MCF 10A (cell line): Measurements from ENCODE around the gene SLC29A3. TPM values are rescaled to one million over a fixed set of nuclear protein-coding genes. Genes with fewer than 3 reads are reported as not detected.

Experiments used
- BruUV-seq: library from RNA; stranded (reverse); fragments of 400-500 nt; replicated peaks from 2 replicates; lab custom pipeline; 2021; lab: Mats Ljungman, UMichigan
- CTCF ChIA-PET: fragments of 300-600 bp; sonication (Branson Sonifier 250); formaldehyde crosslinking; extraction: SDS; loops from one replicate; lab custom pipeline; 2021; ENCODE audit warnings: antibody characterized with exemption, inconsistent platforms; lab: Yijun Ruan, JAX
- POLR2A ChIA-PET: fragments of 300-600, 350-650 bp; sonication (Branson Sonifier 250); formaldehyde crosslinking; extraction: SDS; loops from one replicate; lab custom pipeline; 2020; ENCODE audit warnings: antibody characterized with exemption, inconsistent platforms; lab: Yijun Ruan, JAX
- DNase-seq: peaks from one replicate; pipeline ENCODE4 v3.0.0-alpha.2; 2018; ENCODE audit not compliant: unreplicated experiment
- H3K27ac Mint-ChIP-seq: one replicate; pipeline ENCODE4 v1.8.0; 2022; ENCODE audit warnings: mild to moderate bottlenecking, low read depth, mixed read lengths; ENCODE audit not compliant: unreplicated experiment
- H3K27me3 Mint-ChIP-seq: one replicate; pipeline ENCODE4 v1.8.0; 2022; ENCODE audit warnings: mixed read lengths; ENCODE audit not compliant: insufficient read depth, unreplicated experiment
- H3K36me3 Mint-ChIP-seq: one replicate; pipeline ENCODE4 v1.8.0; 2022; ENCODE audit warnings: mild to moderate bottlenecking, moderate library complexity, mixed read lengths; ENCODE audit not compliant: insufficient read depth, unreplicated experiment
- H3K4me1 Mint-ChIP-seq: one replicate; pipeline ENCODE4 v1.8.0; 2022; ENCODE audit warnings: mixed read lengths; ENCODE audit not compliant: insufficient read depth, unreplicated experiment
- H3K4me3 Mint-ChIP-seq: one replicate; pipeline ENCODE4 v1.8.0; 2022; ENCODE audit warnings: mild to moderate bottlenecking, moderate library complexity, mixed read lengths; ENCODE audit not compliant: unreplicated experiment
- H3K9me3 Mint-ChIP-seq: one replicate; pipeline ENCODE4 v1.8.0; 2022; ENCODE audit warnings: mixed read lengths; ENCODE audit not compliant: unreplicated experiment
- CTCF ChIP-seq: fragments of 200-600 bp; IDR thresholded peaks from one replicate; pipeline ENCODE4 v1.8.0; 2022; ENCODE audit warnings: antibody characterized with exemption, mild to moderate bottlenecking; ENCODE audit not compliant: unreplicated experiment
- intact Hi-C: fragments of 100-400 bp; cut with micrococcal nuclease; formaldehyde crosslinking; loops from 2 replicates; pipeline ENCODE4 v1.14.1; 2022
- total RNA-seq: library from RNA; stranded (reverse); gene quantifications from 2 replicates; pipeline ENCODE4 v1.2.3, GENCODE V29; 2022

The SLC29A3 gene
- total RNA-seq, 1 experiment from 2014 or later: 3.6 TPM

GRCh38 chr10:71278691-71279588, 40.1 kb upstream of the SLC29A3 start:
- Mint-ChIP-seq H3K9me3 (no peaks in the 10 kb centered on the region), H3K4me3 (no peak overlapping the region), H3K36me3 (peaks cover 35% of the 10 kb centered on the region), H3K27me3 (no peaks in the 10 kb centered on the region), H3K27ac (no peak overlapping the region), H3K4me1 (no peaks in the 10 kb centered on the region)
- POLR2A ChIA-PET: no interaction called here
- no peak for TF ChIP-seq CTCF
- intact Hi-C loops: no loop called here
- BruUV-seq: no TSS peak
- no peak for DNase-seq
- CTCF ChIA-PET: interaction anchor here (0.7 to 1.6 kb wide), 4 partner anchors 73 to 374 kb away, joined by 3 to 4 read pairs (median 3); no protein-coding TSS in a partner anchor

GRCh38 chr10:71279590-71280170, 39.4 kb upstream of the SLC29A3 start:
- no peak for TF ChIP-seq CTCF
- CTCF ChIA-PET: interaction anchor here (0.7 to 1.6 kb wide), 2 partner anchors 218 to 354 kb away, joined by 3 to 4 read pairs; no protein-coding TSS in a partner anchor
- Mint-ChIP-seq H3K4me1 (no peaks in the 10 kb centered on the region), H3K9me3 (no peaks in the 10 kb centered on the region), H3K27me3 (no peaks in the 10 kb centered on the region), H3K36me3 (peaks cover 36% of the 10 kb centered on the region), H3K27ac (no peak overlapping the region), H3K4me3 (no peak overlapping the region)
- BruUV-seq: no TSS peak
- intact Hi-C loops: no loop called here
- POLR2A ChIA-PET: no interaction called here
- no peak for DNase-seq

- intact Hi-C loops: no loop called here
- no peak overlapping the region for H3K4me3 Mint-ChIP-seq
- CTCF ChIA-PET: interaction anchor here (0.6 kb wide), 1 partner anchor 355 kb away, joined by 3 read pairs; no protein-coding TSS in a partner anchor
- peak overlapping the region; percentile 61 for H3K27ac Mint-ChIP-seq
- peaks cover 37% of the 10 kb centered on the region for H3K36me3 Mint-ChIP-seq
- no peak for TF ChIP-seq CTCF
- POLR2A ChIA-PET: interaction anchor here (0.9 kb wide), 1 partner anchor 63 kb away, joined by 3 read pairs; no protein-coding TSS in a partner anchor
- no peaks in the 10 kb centered on the region for H3K4me1 Mint-ChIP-seq
- no peaks in the 10 kb centered on the region for H3K27me3 Mint-ChIP-seq
- BruUV-seq: no TSS peak
- DNase-seq: no peak
- H3K9me3 Mint-ChIP-seq: no peaks in the 10 kb centered on the region
These were observed 38.8 kb upstream of the SLC29A3 start for GRCh38 chr10:71280216-71280615.

GRCh38 chr10:71280825-71281224, 38.2 kb upstream of the SLC29A3 start:
- TF ChIP-seq CTCF: no peak
- Mint-ChIP-seq H3K27ac (no peak overlapping the region), H3K4me1 (no peaks in the 10 kb centered on the region), H3K36me3 (peaks cover 40% of the 10 kb centered on the region), H3K9me3 (no peaks in the 10 kb centered on the region), H3K27me3 (no peaks in the 10 kb centered on the region), H3K4me3 (no peak overlapping the region)
- intact Hi-C loops: no loop called here
- POLR2A ChIA-PET: interaction anchor here (0.9 kb wide), 1 partner anchor 63 kb away, joined by 3 read pairs; no protein-coding TSS in a partner anchor
- CTCF ChIA-PET: interaction anchor here (0.6 to 1.3 kb wide), 4 partner anchors 11 to 355 kb away, joined by 3 to 6 read pairs (median 4); no protein-coding TSS in a partner anchor
- no peak for DNase-seq
- BruUV-seq: no TSS peak
